ENCODE data around the gene SH3TC1. TPM values are rescaled to one million over a fixed set of nuclear protein-coding genes. Genes with fewer than 3 reads are reported as not detected.

The SH3TC1 gene
- total and polyA plus RNA-seq, 10 of the 15 experiments (the other 5 are each of a cell fraction or from before 2014, with no cell fraction given) = 0.19 to 47.0 (median 18.4) TPM

- Histone ChIP-seq H3K9me3 (replicated peaks; ENCODE audit: control insufficient read depth, insufficient read depth, low read length) (no peaks in the 10 kb centered on the region), H3K9ac (ENCODE audit: control insufficient read depth, insufficient read depth, low read length) (peak overlapping the region; percentile 91), H3K27ac (ENCODE audit: control insufficient read depth, insufficient read depth) (peak overlapping the region; percentile 94), H3K36me3 (ENCODE audit: control insufficient read depth in 2 of 2, insufficient read depth in 2 of 2, low read length in 1 of 2) (peaks cover 0 to 7% of the 10 kb centered on the region in 2 experiments; a peak in 2 of 4 replicates), H3K79me2 (ENCODE audit: control insufficient read depth, insufficient read depth, low read length) (peaks cover 59% of the 10 kb centered on the region), H3K4me1 (ENCODE audit: control insufficient read depth, insufficient read depth, low read length) (peaks cover 55% of the 10 kb centered on the region), H4K20me1 (ENCODE audit: control insufficient read depth, insufficient read depth) (no peaks in the 10 kb centered on the region), H3K4me2 (ENCODE audit: control insufficient read depth, insufficient read depth) (peak overlapping the region; percentile 100), H3K27me3 (replicated peaks in 1 of 2; ENCODE audit: control insufficient read depth in 2 of 2, insufficient read depth in 2 of 2, low read length in 1 of 2) (no peaks in the 10 kb centered on the region), H3K4me3 (peak overlapping the region; percentile 74), H2AFZ (ENCODE audit: control insufficient read depth, low read depth, low read length) (peak overlapping the region; percentile 37)
- WGBS (ENCODE audit: insufficient coverage, insufficient replicate concordance, low lambda C conversion rate, missing lambda C conversion rate) = 3% methylated on average over 30 of the region's 30 CpGs
- ChIA-PET SMC1A (ENCODE audit: uncharacterized antibody, unreplicated experiment) (interaction anchor here (1.0 to 2.8 kb wide), 9 partner anchors 8 to 235 kb away, joined by 3 to 19 read pairs (median 8); no protein-coding TSS in a partner anchor), CTCF (interaction anchor here (3.7 kb wide), 1 partner anchor 23 kb away, joined by 33 read pairs; no protein-coding TSS in a partner anchor), RAD21 (ENCODE audit: unreplicated experiment) (interaction anchor here (3.8 to 4.4 kb wide), 2 partner anchors 24 to 28 kb away, joined by 27 to 28 read pairs; no protein-coding TSS in a partner anchor), POLR2A (interaction anchor here (0.6 to 0.7 kb wide), 2 partner anchors 13 to 30 kb away, joined by 3 read pairs; no protein-coding TSS in a partner anchor)
- TSS peak; percentile 95 for BruUV-seq (replicated peaks)
- DNase-seq (ENCODE audit: low read depth, low spot score) (no peak), ATAC-seq (peak; percentile 19), FAIRE-seq (peak; percentile 56)
- intact Hi-C loops (cut with micrococcal nuclease; ENCODE audit: unreplicated experiment) = loop anchor here (2.0 kb wide), 1 partner anchor 28 kb away; no protein-coding TSS in a partner anchor
- in situ Hi-C loops (cut with MboI) = no loop called here
- TF ChIP-seq MYC (IDR thresholded peaks at IDR 0.05; ENCODE audit: insufficient read depth, insufficient read length, insufficient replicate concordance, low read length, severe bottlenecking) (peak; percentile 36), POLR2AphosphoS5 (IDR thresholded peaks at IDR 0.05; ENCODE audit: low read length) (peak; percentile 62; the same call in 1 of the 2 replicates), TCF12 (IDR thresholded peaks at IDR 0.05; ENCODE audit: low read depth, low read length) (peak; percentile 81), SMARCA5 (IDR thresholded peaks at IDR 0.05) (0 out of 2 replicates have a peak, but pooled peaks have one; percentile 53), ATF7 (IDR thresholded peaks at IDR 0.05; ENCODE audit: low read depth) (0 out of 2 replicates have a peak, but pooled peaks have one; percentile 50), HDGF (IDR thresholded peaks at IDR 0.05) (no peak), TARDBP (IDR thresholded peaks at IDR 0.05; ENCODE audit: borderline replicate concordance) (no peak), NBN (IDR thresholded peaks at IDR 0.05) (0 out of 2 replicates have a peak, but pooled peaks have one; percentile 8), POU2F2 (IDR thresholded peaks at IDR 0.05; ENCODE audit: borderline replicate concordance, low read depth, low read length) (peak; percentile 5; the same call in 1 of the 3 replicates), USF2 (IDR thresholded peaks at IDR 0.05; ENCODE audit: borderline replicate concordance, low read depth, low read length) (peak; percentile 23; the same call in 1 of the 2 replicates), RAD51 (IDR thresholded peaks at IDR 0.05) (peak; percentile 76), LARP7 (IDR thresholded peaks at IDR 0.05) (0 out of 2 replicates have a peak, but pooled peaks have one; percentile 10), NR2F1 (conservative IDR thresholded peaks at IDR 0.05) (peak; percentile 29; the same call in 1 of the 2 replicates), FOXM1 (IDR thresholded peaks at IDR 0.05; ENCODE audit: low read depth, low read length) (no peak), YBX1 (IDR thresholded peaks at IDR 0.05) (no peak), YY1 (IDR thresholded peaks at IDR 0.05; ENCODE audit: low read depth, low read length) (0 out of 2 replicates have a peak, but pooled peaks have one; percentile 17), JUNB (IDR thresholded peaks at IDR 0.05) (no peak), IKZF1 (conservative IDR thresholded peaks at IDR 0.05) (peak; percentile 44; the same call in 1 of the 2 replicates), RB1 (IDR thresholded peaks at IDR 0.05; ENCODE audit: borderline replicate concordance) (0 out of 2 replicates have a peak, but pooled peaks have one; percentile 36), ZBTB40 (IDR thresholded peaks at IDR 0.05; ENCODE audit: borderline replicate concordance) (0 out of 2 replicates have a peak, but pooled peaks have one; percentile 20), IKZF2 (IDR thresholded peaks at IDR 0.05) (peak in 1 of 2 experiments; percentile 31; a peak in 1 of 4 replicates)
Observed at GRCh38 chr4:8200302-8200975, 1.3 kb downstream of the SH3TC1 start.

Data from GM12878 (cell line).